Measurements from ENCODE around the gene ACTN3.
"Not testable (repeated sequence)": the region's sequence is repeated elsewhere in the genome, so short reads cannot be mapped to it uniquely, and the experiment has no call there.

Gene ACTN3

GRCh38 chr11:66600631-66601233 lies 54.0 kb downstream of the ACTN3 start:
- no peak for DNase-seq

GRCh38 chr11:66603072-66603471 lies 56.4 kb downstream of the ACTN3 start:
- no peak for DNase-seq

DNA sequence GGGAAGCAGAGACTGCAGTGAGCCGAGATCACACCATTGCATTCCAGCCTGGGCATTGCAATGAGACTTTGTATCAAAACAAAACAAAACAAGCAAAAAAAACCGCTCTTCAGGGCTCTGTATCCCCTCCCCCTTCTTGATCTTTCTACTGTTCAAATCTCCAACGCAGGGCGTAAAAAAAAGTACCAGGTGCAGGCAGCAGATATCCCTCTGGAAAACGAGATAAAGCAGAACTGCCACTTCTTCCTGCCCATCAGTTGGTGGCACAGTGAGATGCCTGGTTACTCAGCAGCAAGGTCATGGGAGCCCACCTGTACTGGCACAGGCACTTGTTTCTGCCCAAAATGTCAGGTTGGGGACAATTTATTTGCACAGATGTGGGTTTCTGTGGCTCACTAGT lies 57.5 kb downstream of the ACTN3 start:
- DNase-seq: no peak

DNA sequence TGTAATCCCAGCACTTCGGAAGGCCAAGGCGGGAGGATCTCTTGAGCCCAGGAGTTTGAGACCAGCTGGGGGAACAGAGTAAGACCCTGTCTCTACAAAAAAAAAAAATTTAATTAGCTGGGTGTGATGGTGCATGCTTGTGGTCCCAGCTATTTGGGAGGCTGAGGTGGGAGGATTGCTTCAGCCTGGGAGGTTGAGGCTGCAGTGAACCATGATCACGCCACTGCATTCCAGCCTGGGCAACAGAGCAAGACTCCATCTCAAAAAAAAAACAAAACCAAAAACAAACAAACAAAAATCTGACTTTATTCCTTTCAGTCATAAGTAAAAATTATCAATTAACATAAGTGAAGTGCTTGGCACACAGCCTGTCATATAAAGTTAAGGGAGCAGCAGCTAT lies 59.9 kb downstream of the ACTN3 start:
- not testable (repeated sequence) for DNase-seq

DNA sequence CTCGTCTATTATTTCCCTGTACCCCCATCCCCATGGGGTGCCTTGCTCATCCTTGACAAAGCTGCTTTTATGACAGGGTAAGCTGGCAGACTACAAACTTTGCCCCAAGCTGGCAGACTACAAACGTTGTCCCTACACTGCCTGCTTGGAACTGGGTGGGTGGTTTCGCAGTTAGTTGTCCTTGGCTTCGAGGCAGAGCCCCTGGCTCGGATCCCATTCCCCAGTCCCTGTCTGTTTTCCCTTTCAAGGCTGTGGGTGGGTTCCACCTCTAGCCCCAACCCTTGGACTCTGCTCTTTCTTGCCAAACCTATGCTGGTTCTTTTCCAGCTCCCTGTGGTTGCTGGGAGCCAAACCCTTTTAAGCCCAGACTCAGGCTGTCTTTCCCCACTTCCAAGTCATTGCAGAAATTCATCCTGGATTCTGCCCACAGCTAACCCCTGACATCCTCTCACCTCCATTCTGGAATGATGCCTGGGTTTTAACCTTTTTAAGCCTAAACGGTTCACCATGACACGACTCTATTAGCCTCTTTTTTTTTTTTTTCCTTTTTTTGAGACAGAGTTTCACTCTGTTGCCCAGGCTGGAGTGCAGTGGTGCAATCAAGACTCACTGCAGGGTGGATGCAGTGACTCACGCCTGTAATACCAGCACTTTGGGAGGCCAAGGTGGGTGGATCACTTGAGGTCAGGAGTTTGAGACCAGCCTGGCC lies 60.6 kb downstream of the ACTN3 start:
- DNase-seq: no peak

GRCh38 chr11:66609721-66610617 lies 63.3 kb downstream of the ACTN3 start:
- DNase-seq: no peak

GRCh38 chr11:66612458-66612857 lies 65.8 kb downstream of the ACTN3 start:
- no peak for DNase-seq

All from CD4-positive, alpha-beta T cell treated with Interleukin-10 for 1 hour (primary cell).